ENCODE measurements around the gene TMTC1. TPM values are rescaled to one million over a fixed set of nuclear protein-coding genes. Genes with fewer than 3 reads are reported as not detected.

TMTC1 gene
- total RNA-seq, 6 experiments from 2014 or later: not detected

DNA sequence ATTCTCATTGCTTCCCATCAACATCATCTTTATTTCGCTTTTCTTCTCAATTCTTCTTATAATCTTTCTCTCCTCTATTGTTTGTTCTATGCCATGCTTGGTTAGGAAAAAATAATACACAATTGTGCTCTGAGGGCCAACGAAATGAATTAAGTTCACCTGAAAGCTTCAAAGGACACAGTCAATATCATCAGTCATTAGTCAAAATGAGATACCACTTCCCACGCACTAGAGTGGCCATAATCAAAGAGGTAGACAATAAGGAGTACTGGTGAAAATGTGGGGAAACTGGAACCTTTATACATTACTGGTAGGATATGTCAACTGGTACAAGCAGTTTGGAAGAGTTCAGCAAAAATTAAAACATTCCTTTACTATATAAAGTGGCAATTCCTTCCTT, 91.5 kb downstream of the TMTC1 start:
- no peak overlapping the region for H3K4me3 Mint-ChIP-seq
- H3K27ac Mint-ChIP-seq: no peak overlapping the region
- peaks cover 21% of the 10 kb centered on the region for H3K9me3 Mint-ChIP-seq
- no peaks in the 10 kb centered on the region for H3K4me1 Mint-ChIP-seq (ENCODE audit: low read depth)
- no peaks in the 10 kb centered on the region for H3K36me3 Mint-ChIP-seq (ENCODE audit: low read depth)
- H3K27me3 Mint-ChIP-seq (ENCODE audit: insufficient read depth): no peaks in the 10 kb centered on the region; the same call in 1 of the 2 replicates
- TF ChIP-seq CTCF (IDR thresholded peaks at IDR 0.05): no peak
- no peak for DNase-seq

GRCh38 chr12:29691161-29691854, 92.4 kb downstream of the TMTC1 start:
- TF ChIP-seq CTCF (IDR thresholded peaks at IDR 0.05): no peak
- Mint-ChIP-seq H3K27ac (no peak overlapping the region), H3K36me3 (ENCODE audit: low read depth) (no peaks in the 10 kb centered on the region), H3K9me3 (peaks cover 24% of the 10 kb centered on the region), H3K27me3 (ENCODE audit: insufficient read depth) (no peaks in the 10 kb centered on the region; the same call in 1 of the 2 replicates), H3K4me3 (no peak overlapping the region), H3K4me1 (ENCODE audit: low read depth) (no peaks in the 10 kb centered on the region)
- no peak for DNase-seq

GRCh38 chr12:29690728-29691127, 93.0 kb downstream of the TMTC1 start:
- Mint-ChIP-seq H3K4me1 (ENCODE audit: low read depth) (no peaks in the 10 kb centered on the region), H3K27ac (no peak overlapping the region), H3K4me3 (no peak overlapping the region), H3K9me3 (peaks cover 29% of the 10 kb centered on the region), H3K27me3 (ENCODE audit: insufficient read depth) (no peaks in the 10 kb centered on the region; the same call in 1 of the 2 replicates), H3K36me3 (ENCODE audit: low read depth) (no peaks in the 10 kb centered on the region)
- no peak for DNase-seq
- TF ChIP-seq CTCF (IDR thresholded peaks at IDR 0.05): no peak

GRCh38 chr12:29688914-29689313, 94.8 kb downstream of the TMTC1 start:
- Mint-ChIP-seq H3K4me1 (ENCODE audit: low read depth) (no peaks in the 10 kb centered on the region), H3K27ac (no peak overlapping the region), H3K36me3 (ENCODE audit: low read depth) (no peaks in the 10 kb centered on the region), H3K9me3 (peaks cover 29% of the 10 kb centered on the region), H3K4me3 (no peak overlapping the region), H3K27me3 (ENCODE audit: insufficient read depth) (no peaks in the 10 kb centered on the region; the same call in 1 of the 2 replicates)
- no peak for DNase-seq
- no peak for TF ChIP-seq CTCF (IDR thresholded peaks at IDR 0.05)

GRCh38 chr12:29682088-29682487, 101.7 kb downstream of the TMTC1 start:
- no peaks in the 10 kb centered on the region for H3K27me3 Mint-ChIP-seq (ENCODE audit: insufficient read depth)
- no peak overlapping the region for H3K27ac Mint-ChIP-seq
- DNase-seq: no peak
- no peak for TF ChIP-seq CTCF (IDR thresholded peaks at IDR 0.05)
- H3K4me1 Mint-ChIP-seq (ENCODE audit: low read depth): no peaks in the 10 kb centered on the region
- no peak overlapping the region for H3K4me3 Mint-ChIP-seq
- H3K36me3 Mint-ChIP-seq (ENCODE audit: low read depth): no peaks in the 10 kb centered on the region
- peaks cover 28% of the 10 kb centered on the region for H3K9me3 Mint-ChIP-seq

Data from HFFc6 (cell line).